Activated CD4-positive, alpha-beta T cell treated with anti-CD3 and anti-CD28 coated beads, Interleukin-2, amount 50 U/mL, for 1 hour (primary cell): ENCODE results near the gene PES1.
"Not testable (repeated sequence)": the region's sequence is repeated elsewhere in the genome, so short reads cannot be mapped to it uniquely, and the experiment has no call there.

Experiments
- DNase-seq: peaks from one replicate; pipeline ENCODE4 v3.0.0-alpha.2; 2020

PES1 gene

DNA sequence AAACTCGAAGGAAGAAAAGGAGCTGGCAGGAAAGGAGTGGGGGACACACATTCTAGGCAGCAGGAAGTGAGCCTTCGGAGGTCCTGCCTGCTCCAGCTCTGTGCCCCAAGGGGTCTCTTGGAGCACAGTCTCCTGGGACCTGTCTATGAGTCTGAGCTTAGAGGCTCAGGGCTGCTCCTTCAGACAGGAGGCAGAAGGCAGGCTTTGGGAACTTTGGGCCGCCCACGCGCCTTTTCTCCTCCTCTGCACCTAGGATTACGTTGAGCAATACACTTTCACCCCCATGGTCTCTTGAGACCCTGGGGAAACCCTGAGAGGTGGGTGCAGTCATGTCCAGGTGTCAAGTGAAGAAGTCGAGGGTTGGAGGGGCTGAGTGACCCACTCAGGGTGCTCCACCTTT lies 16.2 kb upstream of the PES1 start:
- DNase-seq: no peak

- no peak for DNase-seq
Observed at GRCh38 chr22:30607300-30607930, 15.7 kb upstream of the PES1 start.

DNA sequence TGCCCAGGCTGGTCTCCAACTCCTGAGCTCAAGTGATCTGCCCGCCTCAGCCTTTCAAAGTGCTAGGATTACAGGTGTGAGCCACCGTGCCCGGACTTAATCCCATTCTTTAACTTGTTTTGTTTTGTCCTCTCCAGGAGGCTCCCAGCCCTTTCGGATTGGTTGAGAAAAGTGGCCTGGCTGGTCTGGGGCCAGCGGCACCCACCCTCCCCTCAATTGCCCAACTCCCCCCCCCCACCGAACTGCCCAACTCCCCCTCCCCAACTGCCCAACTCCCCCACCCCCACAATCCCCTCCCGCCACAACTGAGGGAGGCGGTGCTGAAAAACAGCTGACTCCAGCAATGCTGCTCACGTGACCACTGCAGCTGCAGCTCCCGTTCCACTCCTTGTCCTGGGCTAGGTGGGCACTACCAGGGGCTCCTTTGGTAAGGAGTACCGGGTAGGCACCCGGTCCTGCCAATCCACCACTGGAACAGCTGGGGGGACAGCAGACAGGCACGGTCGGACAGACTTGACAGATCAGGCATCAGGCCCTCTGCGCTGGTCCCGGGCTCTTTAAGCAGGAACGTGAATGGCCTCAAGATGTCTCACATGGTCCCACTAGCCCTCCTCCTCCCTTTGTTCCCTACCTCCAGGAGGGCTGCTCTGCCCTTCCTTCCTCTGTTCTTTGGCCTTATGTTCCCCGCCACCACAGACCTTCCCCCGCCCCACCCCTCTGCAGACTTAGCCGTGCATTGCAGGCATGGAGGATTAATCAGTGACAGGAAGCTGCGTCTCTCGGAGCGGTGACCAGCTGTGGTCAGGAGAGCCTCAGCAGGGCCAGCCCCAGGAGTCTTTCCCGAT lies 15.0 kb upstream of the PES1 start, which contains the start of gene TCN2:
Gene TCN2 (plus strand): TSS at position 720 of the 845 bp plus-strand sequence. CDS start 158 bp downstream, outside the sequence.
- DNase-seq: peak; percentile 9

DNA sequence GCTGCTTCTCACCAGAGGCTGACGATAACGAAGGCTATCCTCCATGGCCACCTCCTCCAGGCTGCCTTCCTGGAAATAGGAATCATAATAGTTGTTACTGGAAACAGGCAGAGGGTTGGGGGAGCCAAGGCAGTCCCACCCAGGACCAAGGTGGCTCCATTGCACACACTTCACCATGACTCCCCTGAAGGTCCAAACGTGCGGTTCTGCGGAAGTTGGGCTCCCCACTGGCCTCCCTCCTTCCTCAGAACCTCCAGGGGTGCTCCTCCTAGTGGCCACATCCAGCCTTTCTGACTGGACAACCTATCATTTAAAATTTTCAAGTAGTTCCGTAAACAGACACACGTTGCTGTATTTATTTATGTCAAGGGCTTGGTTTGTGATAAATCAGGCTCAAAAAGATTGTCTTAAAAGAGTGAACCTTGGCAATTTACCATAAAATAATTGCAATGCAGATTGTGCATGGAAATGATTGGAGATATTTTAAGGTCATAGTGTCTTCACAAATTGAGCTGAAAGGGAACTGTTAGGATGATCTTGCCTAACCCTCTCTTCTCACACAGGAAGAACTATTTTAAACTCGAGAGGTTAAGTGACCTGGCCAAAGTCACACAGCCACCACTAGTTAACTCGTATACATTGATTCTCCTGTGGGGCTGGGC lies 13.9 kb upstream of the PES1 start:
- peak; percentile 41 for DNase-seq

DNA sequence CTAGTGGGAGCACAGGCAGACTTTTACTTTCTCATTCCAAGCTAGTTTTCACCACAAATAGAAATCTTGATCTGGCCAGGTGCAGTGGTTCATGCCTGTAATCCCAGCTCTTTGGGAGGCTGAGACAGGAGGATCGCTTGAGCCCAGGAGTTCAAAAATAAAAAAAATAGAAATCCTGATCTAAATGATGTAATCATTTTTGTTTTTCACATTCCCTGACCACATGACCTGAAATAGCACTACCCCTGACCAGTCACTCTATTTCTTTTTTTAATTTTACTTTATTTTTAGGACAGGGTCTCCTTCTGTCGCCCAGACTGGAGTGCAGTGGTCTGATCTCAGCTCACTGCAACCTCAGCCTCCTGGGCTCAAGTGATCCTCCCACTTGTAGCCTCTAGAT lies 13.0 kb upstream of the PES1 start:
- no peak for DNase-seq

DNA sequence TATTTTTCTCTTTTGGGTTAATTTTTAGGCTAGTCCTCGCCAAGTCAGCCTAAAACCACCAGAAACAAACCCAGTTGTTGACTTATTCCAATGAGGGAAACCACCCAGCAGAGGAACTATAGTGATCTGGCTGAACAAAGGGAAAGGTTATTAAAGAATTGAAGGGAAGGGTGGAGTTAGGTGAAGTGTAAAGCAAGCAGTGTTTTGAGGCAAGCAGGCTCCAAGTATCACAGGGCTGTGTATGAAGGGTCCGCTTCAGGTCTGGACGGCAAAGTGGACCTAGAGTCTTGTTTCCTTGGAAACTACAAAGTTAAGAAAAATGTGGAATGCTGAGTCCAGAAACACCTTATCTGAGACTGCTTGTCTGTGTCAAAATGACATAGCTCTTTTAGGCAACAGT lies 12.1 kb upstream of the PES1 start:
- DNase-seq: no peak

DNA sequence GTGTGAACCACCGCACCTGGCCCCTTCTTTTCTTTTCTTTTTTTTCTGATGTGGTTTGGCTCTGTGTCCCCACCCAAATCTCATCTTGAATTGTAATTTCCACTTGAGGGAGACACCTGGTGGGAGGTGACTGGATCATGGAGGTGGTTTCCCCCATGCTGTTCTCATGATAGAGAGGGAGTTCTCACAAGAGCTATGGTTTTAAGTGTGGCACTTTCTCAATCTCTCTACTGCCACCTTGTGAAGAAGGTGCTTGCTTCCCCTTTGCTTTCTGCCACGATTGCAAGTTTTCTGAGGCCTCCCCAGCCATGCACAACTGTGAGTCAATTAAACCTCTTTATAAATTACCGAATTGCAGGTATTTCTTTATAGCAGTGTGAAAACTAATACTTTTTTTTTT lies 10.3 kb upstream of the PES1 start:
- DNase-seq: no peak

GRCh38 chr22:30601464-30601863 lies 9.8 kb upstream of the PES1 start:
- no peak for DNase-seq

DNA sequence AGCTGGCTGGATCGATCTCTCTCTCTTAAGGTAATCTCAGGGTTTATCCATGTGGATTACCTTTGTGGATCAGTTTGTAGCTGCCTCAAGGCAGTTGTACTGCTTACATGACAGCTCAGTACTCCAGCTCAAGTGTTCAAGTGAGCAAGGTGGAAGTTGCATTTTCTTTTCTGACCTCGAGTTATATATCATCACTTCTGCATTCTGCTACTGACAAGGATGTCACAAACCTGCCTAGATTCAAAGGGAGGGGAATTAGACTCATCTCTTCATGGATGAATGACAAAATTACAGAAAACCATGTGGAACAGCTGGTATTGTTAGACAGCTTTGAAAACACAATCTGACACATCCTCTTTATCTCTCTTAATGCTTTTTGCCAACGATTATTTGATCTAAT lies 9.2 kb upstream of the PES1 start:
- DNase-seq: no peak

- no peak for DNase-seq
Observed at GRCh38 chr22:30598986-30599385, 7.3 kb upstream of the PES1 start.

GRCh38 chr22:30596886-30597285 lies 5.2 kb upstream of the PES1 start:
- DNase-seq: no peak

GRCh38 chr22:30596199-30596598 lies 4.5 kb upstream of the PES1 start:
- no peak for DNase-seq

- not testable (repeated sequence) for DNase-seq
Observed at GRCh38 chr22:30592360-30592713, 627 bp upstream of the PES1 start.

- DNase-seq: no peak
Observed at GRCh38 chr22:30591191-30591587, 521 bp downstream of the PES1 start.

DNA sequence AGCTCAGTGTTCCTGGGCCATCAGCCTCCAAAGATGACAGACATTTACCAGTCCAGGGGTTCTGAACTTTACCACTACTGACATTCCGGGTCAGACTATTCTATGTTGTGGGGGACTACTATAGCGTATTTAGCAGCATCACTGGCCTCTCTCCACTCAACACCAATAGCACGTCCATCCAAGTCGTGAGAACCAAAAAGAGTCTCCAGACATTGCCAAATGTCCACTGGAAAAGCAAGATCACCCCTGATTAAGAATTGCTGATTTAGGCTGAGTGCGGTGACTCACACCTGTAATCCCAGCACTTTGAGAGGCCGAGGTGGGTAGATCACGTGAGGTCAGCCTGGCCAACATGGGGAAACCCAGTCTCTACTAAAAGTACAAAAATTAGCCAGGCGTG lies 5.3 kb downstream of the PES1 start:
- DNase-seq: no peak

DNA sequence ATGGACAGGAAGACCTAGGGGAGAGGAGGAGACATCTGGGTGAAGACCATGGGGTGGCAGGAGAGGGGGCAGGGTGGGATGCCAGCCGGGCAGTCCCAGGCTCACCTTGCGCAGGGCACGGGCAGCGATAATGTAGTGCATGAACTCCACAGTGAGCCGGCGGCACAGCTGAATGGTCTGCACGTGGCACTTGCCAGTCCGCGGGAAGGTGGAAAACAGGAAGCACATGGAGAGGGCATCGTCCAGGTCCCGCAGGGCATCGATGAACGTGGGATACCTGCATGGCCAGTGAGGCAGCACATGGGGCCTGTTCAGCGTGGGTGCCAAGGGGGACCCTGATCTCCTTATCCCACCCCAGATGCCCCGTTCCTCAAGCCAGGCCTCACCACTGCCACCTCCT lies 7.3 kb downstream of the PES1 start:
- no peak for DNase-seq

GRCh38 chr22:30582788-30583545 lies 8.7 kb downstream of the PES1 start:
- DNase-seq: no peak

DNA sequence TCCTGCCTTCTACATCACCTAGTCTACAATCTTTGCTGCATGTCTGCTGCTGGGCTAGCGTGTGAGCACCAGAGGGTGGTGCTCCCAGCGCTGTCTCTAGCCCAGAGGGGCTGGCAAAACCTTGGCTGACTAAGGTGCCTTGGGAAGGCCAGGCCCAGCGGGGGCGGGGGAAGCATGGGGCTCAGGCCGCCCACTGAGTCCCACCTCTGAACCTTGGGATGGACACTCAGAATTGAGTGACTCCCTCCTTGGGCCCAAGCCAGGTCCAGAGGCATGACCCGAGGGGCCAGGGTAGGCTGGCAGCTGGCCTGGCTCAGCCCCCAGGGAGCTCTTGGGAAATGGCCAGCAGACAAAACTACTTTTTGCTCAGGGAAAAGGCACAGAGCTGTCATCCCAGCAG lies 9.7 kb downstream of the PES1 start:
- no peak for DNase-seq

DNA sequence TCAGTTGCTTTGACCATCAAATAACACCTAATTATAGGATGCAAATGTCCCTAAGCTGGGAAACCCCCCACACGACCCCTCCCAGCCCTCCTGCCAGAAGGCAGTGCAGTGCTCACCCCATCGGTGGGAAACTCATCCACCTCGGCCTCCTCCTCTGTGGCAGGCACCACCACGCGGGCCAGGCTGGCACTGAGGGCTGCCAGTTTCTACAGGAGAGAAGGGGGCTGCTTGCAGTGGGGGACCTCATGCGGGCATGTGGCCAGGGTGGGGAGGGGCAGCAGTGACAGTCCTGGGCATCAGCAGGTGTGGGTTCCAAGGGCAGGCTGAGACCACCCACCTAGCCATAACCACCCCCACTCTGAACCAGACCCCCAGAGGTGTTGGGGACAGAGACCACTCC lies 10.8 kb downstream of the PES1 start:
- DNase-seq: no peak

DNA sequence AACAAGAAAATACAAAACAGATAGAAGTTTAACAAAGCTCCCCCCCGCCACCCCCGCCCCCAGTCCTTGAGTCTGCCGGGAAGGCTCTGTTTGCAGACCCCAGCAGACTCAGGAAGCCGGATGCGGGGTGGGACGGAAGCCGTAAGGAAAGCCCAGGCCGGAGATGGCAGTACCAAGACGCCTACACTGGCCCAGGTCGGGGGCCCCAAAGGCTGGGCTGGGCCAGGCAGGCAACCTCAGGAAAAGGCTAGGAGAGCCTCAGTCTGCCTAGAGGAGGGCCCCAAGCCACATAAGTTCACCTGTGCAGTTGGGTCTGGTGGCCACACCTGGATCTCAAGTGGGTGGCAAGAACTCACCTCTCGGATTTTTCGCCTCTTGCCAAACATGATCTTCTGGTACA lies 13.2 kb downstream of the PES1 start:
- no peak for DNase-seq

DNA sequence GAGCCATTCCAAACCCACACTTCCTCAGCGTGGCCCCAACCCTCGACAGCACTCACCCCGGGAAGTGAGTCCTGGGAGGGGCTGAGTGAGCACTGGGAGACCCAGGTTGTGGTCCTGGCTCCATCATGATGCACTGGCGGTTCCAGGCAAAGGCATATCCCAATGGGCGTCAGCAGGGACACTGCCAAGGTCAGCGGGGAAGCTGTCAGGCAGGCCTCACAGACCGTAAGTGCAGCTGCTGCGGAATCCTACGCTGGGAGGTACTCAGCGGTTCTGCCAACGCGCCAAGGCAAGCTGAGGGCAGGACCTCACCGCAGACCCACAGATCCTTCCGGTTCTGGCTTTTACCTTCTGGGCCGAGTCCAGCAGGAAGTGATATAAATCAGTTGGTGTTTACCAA lies 15.9 kb downstream of the PES1 start:
- no peak for DNase-seq

GRCh38 chr22:30574997-30575671 lies 16.6 kb downstream of the PES1 start:
- no peak for DNase-seq
